HG03439 (cell line): Measurements from ENCODE around the gene NT5C.

ENCODE experiments used
- ATAC-seq: cut with Tn5 transposase; IDR thresholded peaks from one replicate; pipeline ENCODE4 v1.9.1; 2021; ENCODE audit warnings: mild to moderate bottlenecking, moderate library complexity; ENCODE audit not compliant: unreplicated experiment

Gene NT5C

GRCh38 chr17:75096082-75096625, 35.4 kb downstream of the NT5C start:
- ATAC-seq = no peak

GRCh38 chr17:75094871-75095399, 36.6 kb downstream of the NT5C start:
- ATAC-seq = no peak

DNA sequence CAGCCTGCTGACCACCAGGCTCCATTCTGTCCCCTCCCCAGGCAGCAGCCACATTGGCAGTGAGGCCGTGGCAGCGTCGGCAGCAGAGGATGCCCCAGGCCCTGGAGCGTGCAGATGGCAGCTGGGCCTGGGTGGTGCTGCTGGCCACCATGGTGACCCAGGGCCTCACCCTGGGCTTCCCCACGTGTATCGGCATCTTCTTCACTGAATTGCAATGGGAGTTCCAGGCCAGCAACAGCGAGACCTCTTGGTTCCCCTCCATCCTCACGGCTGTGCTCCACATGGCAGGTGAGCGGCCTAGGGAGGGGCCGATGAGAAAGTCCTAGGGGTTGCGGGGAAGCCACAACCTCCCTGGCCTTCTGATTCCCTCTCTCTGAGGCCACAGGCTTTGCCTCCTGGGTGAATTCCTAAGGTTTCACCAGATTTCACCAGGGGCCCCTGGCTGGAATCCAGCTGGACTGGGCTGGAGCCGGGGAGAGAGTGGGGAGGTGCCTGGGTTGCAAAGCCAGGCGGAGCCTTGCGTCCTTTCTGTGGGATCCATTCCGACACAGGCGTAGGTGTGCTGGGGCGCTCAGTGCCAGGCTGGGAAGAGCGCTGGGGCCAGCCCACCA, 37.9 kb downstream of the NT5C start:
- no peak for ATAC-seq

DNA sequence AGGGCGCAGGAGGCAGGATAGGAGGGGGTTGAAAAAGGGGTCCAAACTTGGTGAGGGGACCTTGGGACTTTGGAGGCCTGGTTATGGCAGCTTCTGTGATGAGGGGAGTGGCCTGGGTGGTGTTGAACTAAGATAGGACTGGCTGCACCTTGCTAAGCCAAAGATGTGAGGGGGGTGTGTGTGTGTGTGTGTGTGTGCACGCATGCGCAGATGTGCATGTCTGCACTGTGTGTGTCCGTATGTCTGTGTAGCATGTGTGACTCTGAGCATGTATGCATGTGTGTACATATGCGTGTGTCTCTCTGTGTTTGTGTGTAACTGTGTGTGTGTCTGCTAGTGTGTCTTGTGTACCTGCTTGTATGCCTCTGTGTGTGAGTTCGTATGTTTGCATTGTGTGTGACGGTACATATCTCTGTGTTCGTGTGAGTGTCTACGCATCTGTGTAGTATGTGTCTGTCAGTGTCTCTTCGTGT, 39.7 kb downstream of the NT5C start:
- ATAC-seq = no peak

DNA sequence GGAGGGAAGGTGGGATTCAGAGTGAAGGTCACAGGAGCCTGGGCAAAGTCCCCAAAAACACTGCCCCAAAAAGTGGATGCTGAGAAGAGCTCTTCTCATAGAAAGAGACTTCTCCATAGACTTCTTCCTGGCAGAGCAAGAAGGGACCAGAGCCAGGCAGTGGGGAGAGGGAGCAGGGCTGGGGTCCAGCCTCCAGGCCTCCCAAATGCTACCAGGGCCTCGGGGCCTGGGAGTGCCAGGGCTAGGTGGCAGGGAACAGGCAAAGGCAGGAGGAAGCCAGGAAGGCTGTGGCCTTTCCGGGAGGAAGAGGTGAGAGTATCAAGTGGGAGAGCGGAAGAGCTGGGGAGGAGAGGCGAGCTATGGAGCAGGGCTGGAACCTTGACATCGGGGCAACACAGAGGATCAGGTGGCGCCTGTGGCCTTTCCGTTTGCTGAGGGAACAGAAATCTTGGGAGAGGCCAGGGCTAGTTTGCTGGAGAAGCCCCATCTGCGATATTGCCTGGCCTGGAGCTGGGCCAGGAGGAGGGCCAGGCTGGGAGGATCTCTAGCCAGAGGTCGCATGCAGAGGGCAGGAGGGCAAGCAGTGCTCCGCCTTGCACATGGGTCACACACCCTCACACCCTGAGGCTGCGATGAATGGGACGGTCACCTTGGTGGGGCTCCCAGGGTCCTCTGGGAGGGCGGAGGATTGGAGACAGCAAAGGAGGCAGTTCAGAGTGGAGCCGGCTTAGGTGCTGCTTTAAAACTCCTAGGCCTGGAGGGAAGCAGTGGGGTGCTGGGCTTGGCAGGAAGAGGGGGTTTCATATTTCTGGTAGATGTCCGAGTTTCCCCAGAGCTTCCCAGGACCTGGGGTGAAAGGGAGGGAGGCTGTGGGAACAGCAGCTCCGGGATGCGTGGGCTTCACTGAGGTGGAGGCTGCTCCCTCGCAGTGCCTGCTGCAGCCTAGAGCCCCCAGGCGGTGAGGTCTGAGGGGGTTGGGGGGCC, 40.4 kb downstream of the NT5C start:
- ATAC-seq = no peak

DNA sequence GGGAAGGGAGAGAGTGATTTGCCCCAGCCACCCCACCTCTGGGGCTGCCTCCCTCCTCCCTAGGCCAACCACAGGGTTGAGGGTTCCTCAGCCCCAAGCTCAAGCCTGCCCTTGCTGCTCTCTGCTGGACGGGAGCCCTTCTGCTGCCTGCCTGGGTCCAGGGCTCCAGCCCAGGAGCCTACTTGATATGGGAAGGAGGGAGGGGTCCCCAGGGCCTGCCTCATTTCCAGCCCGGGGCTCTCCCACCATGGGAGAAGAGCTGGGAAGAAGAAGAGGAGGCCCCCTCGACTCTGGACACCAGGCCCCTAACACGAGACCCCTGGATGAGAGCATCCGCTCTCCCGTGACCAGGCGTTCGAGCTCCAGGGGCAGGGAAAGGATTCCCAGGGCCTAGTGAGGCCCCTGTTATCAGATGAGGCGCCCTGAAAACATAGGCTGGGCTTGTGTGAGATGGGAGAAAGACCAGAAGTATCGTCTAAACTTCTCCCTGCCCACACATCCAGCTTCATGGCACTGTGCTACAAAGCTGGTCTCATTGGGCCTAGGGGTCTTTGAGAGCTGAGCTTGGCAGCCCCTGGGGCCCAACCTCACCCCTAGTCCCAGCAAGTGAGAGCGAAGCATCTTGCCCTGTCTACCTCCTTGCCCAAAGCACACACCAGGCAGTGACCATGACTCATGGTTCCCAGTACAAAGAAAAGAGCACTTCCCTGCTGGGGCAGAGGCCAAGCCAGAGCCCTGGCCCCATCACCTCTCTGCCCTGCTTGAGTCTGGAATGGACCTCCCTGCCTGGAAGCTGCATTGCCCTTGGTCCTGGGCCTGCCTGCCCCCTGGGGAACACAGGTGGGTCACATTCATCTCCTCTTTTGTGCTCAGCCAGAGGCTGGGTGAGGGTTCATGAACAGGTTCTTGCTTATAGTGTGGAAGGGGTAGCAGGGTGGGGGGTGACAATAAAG, 42.8 kb downstream of the NT5C start:
- no peak for ATAC-seq

DNA sequence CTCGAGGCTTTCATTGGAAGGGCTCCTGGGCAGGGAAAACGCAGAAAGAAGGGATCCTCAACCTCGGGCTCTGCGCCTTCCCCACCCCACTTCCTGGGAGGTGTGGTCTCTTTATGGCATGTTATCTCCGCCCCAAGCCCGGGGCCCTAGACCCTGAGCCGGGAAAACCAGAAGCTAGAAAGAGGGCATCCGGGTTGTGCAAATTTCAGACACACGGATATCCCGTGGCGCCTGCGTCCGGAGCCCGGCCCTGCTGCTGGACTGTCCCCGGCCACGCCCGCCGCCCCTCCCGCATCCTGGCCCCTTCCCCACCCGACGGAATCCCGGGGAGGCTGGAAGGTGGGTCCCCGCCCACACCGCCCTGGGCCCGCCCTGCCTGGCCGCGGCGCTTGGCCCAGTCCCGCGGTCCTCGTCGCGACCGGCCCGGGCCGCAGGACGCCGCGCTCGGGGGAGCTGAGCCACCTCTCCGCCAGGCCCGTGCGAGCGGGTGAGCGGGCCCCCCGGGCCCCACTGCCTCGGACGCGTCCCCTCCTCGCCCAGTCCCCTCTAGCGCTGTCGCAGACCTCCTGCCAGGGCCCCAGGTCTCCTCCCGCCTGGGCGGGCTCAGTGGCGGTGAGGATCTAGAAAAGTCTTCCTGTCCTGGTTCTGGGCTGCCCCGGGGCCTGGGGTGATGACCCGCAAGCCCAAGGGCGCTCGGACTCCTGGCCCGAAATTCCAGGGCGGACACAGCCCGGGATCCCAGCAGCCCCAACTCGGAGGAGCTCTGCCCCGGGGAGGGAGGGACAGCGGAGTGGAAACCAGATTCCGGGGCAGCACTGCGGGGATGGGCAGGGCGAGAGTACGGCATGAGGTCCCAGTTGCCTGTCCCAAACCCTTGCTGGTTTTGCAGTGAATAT, 43.7 kb downstream of the NT5C start, which contains the start of gene SLC16A5:
SLC16A5 (plus strand) TSS at position 397 of the 896 bp plus-strand sequence. CDS start 5,683 bp downstream, outside the sequence.
- no peak for ATAC-seq

- ATAC-seq = no peak
Measured at GRCh38 chr17:75087182-75087557, 44.4 kb downstream of the NT5C start.

GRCh38 chr17:75086496-75087181, 44.9 kb downstream of the NT5C start:
- no peak for ATAC-seq

- ATAC-seq = no peak
Measured at GRCh38 chr17:75084039-75084660, 47.4 kb downstream of the NT5C start.

GRCh38 chr17:75082683-75083082, 48.9 kb downstream of the NT5C start:
- no peak for ATAC-seq

- no peak for ATAC-seq
Measured at GRCh38 chr17:75081611-75082540, 49.7 kb downstream of the NT5C start.
